SK-N-SH (cell line): ENCODE measurements around the gene KLHL21. TPM values are rescaled to one million over a fixed set of nuclear protein-coding genes. Genes with fewer than 3 reads are reported as not detected.
"Not testable (repeated sequence)": the region's sequence is repeated elsewhere in the genome, so short reads cannot be mapped to it uniquely, and the experiment has no call there.

ENCODE experiments used
- CTCF ChIA-PET: fragments of 300-600, 350-600 bp; formaldehyde crosslinking; extraction: SDS; loops from one replicate; lab custom pipeline; 2021; lab: Yijun Ruan, JAX
- POLR2A ChIA-PET: fragments of 350-600 bp; sonication (Branson Sonifier 250); formaldehyde crosslinking; extraction: SDS; loops from one replicate; lab custom pipeline; 2020; ENCODE audit warnings: antibody characterized with exemption, inconsistent platforms; lab: Yijun Ruan, JAX
- DNase-seq: peaks from one replicate; pipeline ENCODE4 v3.0.0; 2012
- H2AFZ ChIP-seq: fragments of 200-600 bp; sonication (generic); 2 replicates; pipeline ENCODE4 v1.8.1; 2016; ENCODE audit warnings: antibody characterized with exemption, mild to moderate bottlenecking, low read depth
- H3F3A ChIP-seq: fragments of 200-600 bp; sonication (generic); replicated peaks from 2 replicates; pipeline ENCODE3; 2016; ENCODE audit warnings: antibody characterized with exemption, mild to moderate bottlenecking; ENCODE audit not compliant: insufficient read depth
- H3K27ac ChIP-seq, 2 experiments: fragments of 200-500 bp in 1 of 2; fragments of 200-600 bp in 1 of 2; sonication (Bioruptor generic) in 1 of 2; sonication (generic), shearing (Covaris generic) in 1 of 2; 2 replicates each; pipeline versions ENCODE4 v1.5.1 to v1.6.1; 2014 to 2016; ENCODE audit warnings: low read depth in 2 of 2, inconsistent platforms in 1 of 2, low read length in 1 of 2, mild to moderate bottlenecking in 1 of 2, mixed read lengths in 1 of 2
- H3K27me3 ChIP-seq: fragments of 200-600 bp; sonication (generic), shearing (Covaris generic); 2 replicates; pipeline ENCODE4 v1.6.1; 2016; ENCODE audit warnings: mixed run types; ENCODE audit not compliant: insufficient read depth
- H3K36me3 ChIP-seq, 2 experiments: fragments of 200-500 bp in 1 of 2; fragments of 200-600 bp in 1 of 2; sonication (Bioruptor generic) in 1 of 2; sonication (generic) in 1 of 2; replicated peaks in 1 of 2; 2 replicates each; pipeline versions ENCODE3 to v1.5.1; 2014 to 2016; ENCODE audit warnings: low read length in 1 of 2, mild to moderate bottlenecking in 1 of 2; ENCODE audit not compliant: insufficient read depth in 2 of 2, control insufficient read depth in 1 of 2
- H3K4me1 ChIP-seq, 2 experiments: fragments of 200-500 bp in 1 of 2; fragments of 200-600 bp in 1 of 2; sonication (Bioruptor generic) in 1 of 2; sonication (generic), shearing (Covaris generic) in 1 of 2; 2 replicates each; pipeline versions ENCODE4 v1.5.1 to v1.6.1; 2014 to 2016; ENCODE audit warnings: low read depth in 1 of 2, low read length in 1 of 2, mixed run types in 1 of 2; ENCODE audit not compliant: insufficient read depth in 2 of 2, control insufficient read depth in 1 of 2
- H3K4me2 ChIP-seq: fragments of 200-600 bp; sonication (generic), shearing (Covaris generic); 2 replicates; pipeline ENCODE4 v1.6.1; 2017; ENCODE audit warnings: mixed run types
- H3K4me3 ChIP-seq, 2 experiments: fragments of 200-500 bp in 1 of 2; fragments of 200-600 bp in 1 of 2; sonication (Bioruptor generic) in 1 of 2; sonication (generic), shearing (Covaris generic) in 1 of 2; 2 replicates each; pipeline versions ENCODE4 v1.5.1 to v1.8.1; 2014 to 2016; ENCODE audit warnings: low read depth in 2 of 2, inconsistent platforms in 1 of 2, low read length in 1 of 2, mild to moderate bottlenecking in 1 of 2, mixed read lengths in 1 of 2, moderate library complexity in 1 of 2
- H3K79me2 ChIP-seq: fragments of 200-600 bp; sonication (generic); 2 replicates; pipeline ENCODE4 v1.8.1; 2017; ENCODE audit warnings: mild to moderate bottlenecking; ENCODE audit not compliant: insufficient read depth
- H3K9ac ChIP-seq: fragments of 200-600 bp; sonication (generic); 2 replicates; pipeline ENCODE4 v1.6.1; 2017; ENCODE audit warnings: mixed run types
- H3K9me2 ChIP-seq: fragments of 200-600 bp; sonication (generic); 2 replicates; pipeline ENCODE4 v1.6.1; 2017; ENCODE audit warnings: mixed run types
- H3K9me3 ChIP-seq: fragments of 200-600 bp; sonication (generic); 2 replicates; pipeline ENCODE4 v1.6.1; 2017; ENCODE audit warnings: mixed run types, mild to moderate bottlenecking, moderate library complexity
- H4K20me1 ChIP-seq: fragments of 200-600 bp; sonication (generic); 2 replicates; pipeline ENCODE4 v1.6.1; 2017; ENCODE audit warnings: mild to moderate bottlenecking, mixed run types; ENCODE audit not compliant: insufficient read depth
- JUND ChIP-seq: IDR thresholded peaks from 2 replicates; pipeline ENCODE4 v1.4.0; 2012
- MEF2A ChIP-seq: IDR thresholded peaks from 2 replicates; pipeline ENCODE4 v1.4.0; 2012; ENCODE audit warnings: low read depth, borderline replicate concordance
- RAD21 ChIP-seq: IDR thresholded peaks from 2 replicates; pipeline ENCODE4 v1.6.1; 2012; ENCODE audit warnings: mild to moderate bottlenecking, low read length
- RFX5 ChIP-seq: IDR thresholded peaks from 2 replicates; pipeline ENCODE4 v1.6.1; 2012; ENCODE audit warnings: mild to moderate bottlenecking, improper control_type of control experiment, low read length
- SMC3 ChIP-seq: IDR thresholded peaks from 2 replicates; pipeline ENCODE4 v1.6.1; 2012; ENCODE audit warnings: low read depth, low read length, improper control_type of control experiment
- USF1 ChIP-seq: IDR thresholded peaks from 2 replicates; pipeline ENCODE4 v1.4.0; 2012; ENCODE audit warnings: low read depth, borderline replicate concordance
- WGBS: methylation state at CpG from one replicate; pipeline ENCODE4 v1.1.6; 2017; ENCODE audit warnings: low lambda C conversion rate; 5-methylcytosine and 5-hydroxymethylcytosine counted together
- polyA plus RNA-seq, 3 experiments: library from polyadenylated mRNA; depleted of rRNA; stranded (reverse); fragments of >200 nt; gene quantifications; 2 replicates each; pipeline ENCODE4 v1.2.3, GENCODE V29; 2012
- TF ChIP-seq, protein P1 (sequence below): IDR thresholded peaks from 2 replicates; pipeline ENCODE4 v1.4.0; 2012; ENCODE audit warnings: low read depth, borderline replicate concordance
- TF ChIP-seq, protein P2 (sequence below): fragments of 200-600 bp; sonication (generic); IDR thresholded peaks from 2 replicates; pipeline ENCODE4 v1.6.1; 2017; ENCODE audit warnings: antibody characterized with exemption, mild to moderate bottlenecking, moderate library complexity

KLHL21 gene
- polyA plus RNA-seq, 1 of the 3 experiments (the other 2 are of a cell fraction): 12.5 TPM

DNA sequence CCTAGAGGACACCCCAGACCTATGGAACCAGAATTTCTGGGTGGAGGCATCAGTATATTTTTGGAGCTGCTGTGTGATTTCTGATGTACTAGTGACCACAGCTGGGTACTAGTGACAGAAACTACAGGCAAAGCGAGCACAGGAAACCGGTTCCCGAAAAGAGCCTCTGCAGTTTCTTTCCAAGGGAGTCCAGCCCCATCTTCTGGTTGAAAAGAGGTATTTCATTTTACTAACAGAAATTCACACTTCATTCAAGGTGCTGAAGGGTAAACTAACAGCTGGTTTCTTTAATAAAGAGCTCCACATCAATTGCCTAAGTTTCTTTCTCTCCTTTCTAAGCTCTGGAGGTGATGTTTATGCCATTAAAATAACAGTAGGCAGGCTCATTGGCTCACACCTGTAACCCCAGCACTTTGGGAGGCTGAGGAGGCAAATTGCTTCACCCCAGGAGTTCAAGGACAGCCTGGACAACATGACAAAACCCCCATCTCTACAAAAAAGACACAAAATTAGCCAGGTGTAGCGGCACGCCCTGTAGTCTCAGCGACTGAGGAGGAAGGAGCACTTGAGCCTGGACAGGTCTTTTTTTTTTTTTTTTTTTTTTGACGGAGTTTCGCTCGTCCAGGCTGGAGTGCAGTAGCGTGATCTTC lies 44.0 kb upstream of the KLHL21 start:
- TF ChIP-seq RAD21 (peak; percentile 73), USF1 (no peak), RFX5 (no peak), SMC3 (peak; percentile 22; the same call in 1 of the 2 replicates)
- TF ChIP-seq, protein P1, sequence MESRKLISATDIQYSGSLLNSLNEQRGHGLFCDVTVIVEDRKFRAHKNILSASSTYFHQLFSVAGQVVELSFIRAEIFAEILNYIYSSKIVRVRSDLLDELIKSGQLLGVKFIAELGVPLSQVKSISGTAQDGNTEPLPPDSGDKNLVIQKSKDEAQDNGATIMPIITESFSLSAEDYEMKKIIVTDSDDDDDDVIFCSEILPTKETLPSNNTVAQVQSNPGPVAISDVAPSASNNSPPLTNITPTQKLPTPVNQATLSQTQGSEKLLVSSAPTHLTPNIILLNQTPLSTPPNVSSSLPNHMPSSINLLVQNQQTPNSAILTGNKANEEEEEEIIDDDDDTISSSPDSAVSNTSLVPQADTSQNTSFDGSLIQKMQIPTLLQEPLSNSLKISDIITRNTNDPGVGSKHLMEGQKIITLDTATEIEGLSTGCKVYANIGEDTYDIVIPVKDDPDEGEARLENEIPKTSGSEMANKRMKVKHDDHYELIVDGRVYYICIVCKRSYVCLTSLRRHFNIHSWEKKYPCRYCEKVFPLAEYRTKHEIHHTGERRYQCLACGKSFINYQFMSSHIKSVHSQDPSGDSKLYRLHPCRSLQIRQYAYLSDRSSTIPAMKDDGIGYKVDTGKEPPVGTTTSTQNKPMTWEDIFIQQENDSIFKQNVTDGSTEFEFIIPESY: no peak
- TF ChIP-seq, protein P2, sequence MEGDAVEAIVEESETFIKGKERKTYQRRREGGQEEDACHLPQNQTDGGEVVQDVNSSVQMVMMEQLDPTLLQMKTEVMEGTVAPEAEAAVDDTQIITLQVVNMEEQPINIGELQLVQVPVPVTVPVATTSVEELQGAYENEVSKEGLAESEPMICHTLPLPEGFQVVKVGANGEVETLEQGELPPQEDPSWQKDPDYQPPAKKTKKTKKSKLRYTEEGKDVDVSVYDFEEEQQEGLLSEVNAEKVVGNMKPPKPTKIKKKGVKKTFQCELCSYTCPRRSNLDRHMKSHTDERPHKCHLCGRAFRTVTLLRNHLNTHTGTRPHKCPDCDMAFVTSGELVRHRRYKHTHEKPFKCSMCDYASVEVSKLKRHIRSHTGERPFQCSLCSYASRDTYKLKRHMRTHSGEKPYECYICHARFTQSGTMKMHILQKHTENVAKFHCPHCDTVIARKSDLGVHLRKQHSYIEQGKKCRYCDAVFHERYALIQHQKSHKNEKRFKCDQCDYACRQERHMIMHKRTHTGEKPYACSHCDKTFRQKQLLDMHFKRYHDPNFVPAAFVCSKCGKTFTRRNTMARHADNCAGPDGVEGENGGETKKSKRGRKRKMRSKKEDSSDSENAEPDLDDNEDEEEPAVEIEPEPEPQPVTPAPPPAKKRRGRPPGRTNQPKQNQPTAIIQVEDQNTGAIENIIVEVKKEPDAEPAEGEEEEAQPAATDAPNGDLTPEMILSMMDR: peak; percentile 60
- H3K9ac ChIP-seq: no peak overlapping the region

DNA sequence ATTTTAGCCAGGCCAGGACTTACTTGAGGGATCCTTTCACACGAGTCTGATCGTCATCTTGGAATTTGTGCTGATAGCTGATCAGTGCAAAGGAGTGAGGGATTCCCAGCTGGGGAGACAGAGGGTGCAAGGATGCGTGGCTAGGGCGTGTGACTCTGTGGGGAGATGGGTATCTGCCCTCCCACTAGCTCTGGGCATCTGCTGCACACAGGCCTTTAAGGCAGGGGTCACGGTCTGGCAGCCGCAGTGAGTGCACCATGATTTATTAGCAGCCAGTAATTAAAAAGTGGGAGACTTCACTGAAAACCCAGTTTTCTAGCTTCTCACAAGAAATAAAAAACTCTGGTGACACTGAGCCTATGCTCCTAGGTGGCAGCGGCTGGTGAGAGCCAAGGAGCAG lies 42.3 kb upstream of the KLHL21 start:
- Histone ChIP-seq H3K4me1 (no peaks in the 10 kb centered on the region), H3K27ac (no peak overlapping the region), H3K27me3 (no peaks in the 10 kb centered on the region), H3K9ac (no peak overlapping the region), H2AFZ (no peak overlapping the region), H3K4me2 (no peak overlapping the region), H3K36me3 (peaks cover 9 to 22% of the 10 kb centered on the region in 2 experiments), H4K20me1 (no peaks in the 10 kb centered on the region), H3K9me3 (no peaks in the 10 kb centered on the region), H3K4me3 (no peak overlapping the region), H3K9me2 (no peaks in the 10 kb centered on the region), H3K79me2 (no peaks in the 10 kb centered on the region), H3F3A (no peaks in the 10 kb centered on the region)
- CTCF ChIA-PET: interaction anchor here (0.7 to 2.5 kb wide), 7 partner anchors 9 to 199 kb away, joined by 4 to 20 read pairs (median 5); partner anchors contain the start of gene NOL9
- POLR2A ChIA-PET: no interaction called here
- no peak for DNase-seq
- TF ChIP-seq JUND: no peak
- TF ChIP-seq MEF2A: no peak
- 96% methylated on average over 7 of the region's 7 CpGs for WGBS

More for the DNA sequence above, 44.0 kb upstream of the KLHL21 start:
- WGBS: 83% methylated on average over 10 of the region's 10 CpGs
- ChIA-PET CTCF (interaction anchor here (0.6 to 2.5 kb wide), 27 partner anchors 9 to 206 kb away, joined by 3 to 20 read pairs (median 4); partner anchors contain the start of genes DNAJC11, KLHL21, NOL9 and TAS1R1), POLR2A (no interaction called here)
- H2AFZ ChIP-seq: no peak overlapping the region
- no peak overlapping the region for H3K4me2 ChIP-seq
- H4K20me1 ChIP-seq: no peaks in the 10 kb centered on the region
- DNase-seq: peak; percentile 66
- no peak overlapping the region for H3K27ac ChIP-seq
- no peaks in the 10 kb centered on the region for H3K27me3 ChIP-seq
- no peaks in the 10 kb centered on the region for H3K9me2 ChIP-seq
- H3K9me3 ChIP-seq: no peaks in the 10 kb centered on the region
- no peaks in the 10 kb centered on the region for H3F3A ChIP-seq
- peak overlapping the region in 1 of 2 experiments; percentile 31; a peak in 1 of 4 replicates for H3K4me3 ChIP-seq
- H3K4me1 ChIP-seq: no peaks in the 10 kb centered on the region
- H3K79me2 ChIP-seq: no peaks in the 10 kb centered on the region
- peaks cover 9 to 25% of the 10 kb centered on the region in 2 experiments for H3K36me3 ChIP-seq

DNA sequence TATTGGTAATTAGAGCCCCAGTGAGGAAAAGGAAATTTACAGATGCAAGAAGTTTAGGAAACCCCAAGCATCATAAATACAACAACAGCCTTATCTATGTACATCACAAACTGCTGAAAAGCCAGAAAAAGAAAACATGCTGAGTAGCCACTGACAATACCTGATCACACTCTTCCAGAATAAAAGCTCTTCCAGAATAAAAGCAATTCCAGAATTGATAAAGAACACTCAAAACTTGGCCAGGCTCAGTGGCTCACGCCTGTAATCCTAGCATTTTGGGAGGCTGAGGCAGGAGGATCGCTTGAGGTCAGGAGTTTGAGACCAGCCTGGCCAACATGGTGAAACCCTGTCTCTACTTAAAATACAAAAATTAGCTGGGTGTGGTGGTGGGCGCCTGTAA lies 38.2 kb upstream of the KLHL21 start:
- H3K79me2 ChIP-seq, H3K9me2 ChIP-seq, H3K4me2 ChIP-seq, H3K9me3 ChIP-seq, H2AFZ ChIP-seq, H3K9ac ChIP-seq, H4K20me1 ChIP-seq, H3K4me1 ChIP-seq, H3K27ac ChIP-seq, H3K4me3 ChIP-seq, POLR2A ChIA-PET, H3F3A ChIP-seq, H3K27me3 ChIP-seq, DNase-seq: not testable (repeated sequence)
- WGBS: 86% methylated on average over 3 of the region's 3 CpGs
- H3K36me3 ChIP-seq: peaks cover 14 to 56% of the 10 kb centered on the region in 2 experiments
- CTCF ChIA-PET: interaction anchor here (1.2 to 1.5 kb wide), 2 partner anchors 60 to 155 kb away, joined by 3 to 4 read pairs; partner anchors contain the start of gene DNAJC11
